GM12878 (cell line): Measurements from ENCODE around the gene CCDC34.

Experiments
- BCL11A ChIP-seq: IDR thresholded peaks from 2 replicates; pipeline ENCODE4 v1.6.1; 2011; ENCODE audit warnings: low read depth, low read length
- REST ChIP-seq: IDR thresholded peaks from 2 replicates; pipeline ENCODE4 v1.6.1; 2012; ENCODE audit warnings: mild to moderate bottlenecking, low read depth, low read length

- no peak for TF ChIP-seq BCL11A
- no peak for TF ChIP-seq REST
These were observed 7.4 kb upstream of the CCDC34 start for GRCh38 chr11:27370374-27370773.
